GM21825 (cell line): ENCODE results near the gene ABCD1.

Source experiments
- ATAC-seq: cut with Tn5 transposase; IDR thresholded peaks from one replicate; pipeline ENCODE4 v1.9.1; 2021; ENCODE audit warnings: mild to moderate bottlenecking, moderate library complexity; ENCODE audit not compliant: unreplicated experiment

The ABCD1 gene

DNA sequence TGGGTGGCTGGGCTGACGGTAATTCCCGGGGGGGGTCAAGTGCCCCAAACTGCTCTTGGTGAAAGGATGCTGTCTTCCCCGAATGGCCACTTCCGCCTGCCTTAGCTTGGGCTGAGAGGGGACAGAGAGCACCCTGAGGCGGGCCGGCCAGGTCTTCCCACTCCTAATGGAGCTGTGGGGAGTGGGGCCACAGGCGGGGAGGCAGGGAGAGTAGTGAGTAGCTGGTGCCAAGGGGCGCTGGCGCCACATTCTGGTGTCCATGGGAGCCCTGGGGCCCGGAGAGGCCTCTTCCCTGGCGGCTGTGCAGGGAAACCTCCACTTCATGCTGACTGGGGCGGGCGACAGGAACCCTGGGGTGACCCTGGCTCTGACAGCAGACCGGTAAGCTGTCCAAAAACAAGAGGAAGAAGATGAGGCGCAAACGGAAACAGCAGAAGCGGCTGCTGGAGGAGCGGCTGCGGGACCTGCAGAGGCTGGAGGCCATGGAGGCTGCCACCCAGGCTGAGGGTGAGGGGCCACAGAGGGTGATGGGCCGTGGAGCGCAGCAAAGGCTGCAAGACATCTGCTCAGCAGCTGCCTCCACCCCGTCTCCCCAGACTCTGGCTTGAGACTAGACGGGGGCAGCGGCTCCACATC lies 58.8 kb downstream of the ABCD1 start:
- no peak for ATAC-seq

DNA sequence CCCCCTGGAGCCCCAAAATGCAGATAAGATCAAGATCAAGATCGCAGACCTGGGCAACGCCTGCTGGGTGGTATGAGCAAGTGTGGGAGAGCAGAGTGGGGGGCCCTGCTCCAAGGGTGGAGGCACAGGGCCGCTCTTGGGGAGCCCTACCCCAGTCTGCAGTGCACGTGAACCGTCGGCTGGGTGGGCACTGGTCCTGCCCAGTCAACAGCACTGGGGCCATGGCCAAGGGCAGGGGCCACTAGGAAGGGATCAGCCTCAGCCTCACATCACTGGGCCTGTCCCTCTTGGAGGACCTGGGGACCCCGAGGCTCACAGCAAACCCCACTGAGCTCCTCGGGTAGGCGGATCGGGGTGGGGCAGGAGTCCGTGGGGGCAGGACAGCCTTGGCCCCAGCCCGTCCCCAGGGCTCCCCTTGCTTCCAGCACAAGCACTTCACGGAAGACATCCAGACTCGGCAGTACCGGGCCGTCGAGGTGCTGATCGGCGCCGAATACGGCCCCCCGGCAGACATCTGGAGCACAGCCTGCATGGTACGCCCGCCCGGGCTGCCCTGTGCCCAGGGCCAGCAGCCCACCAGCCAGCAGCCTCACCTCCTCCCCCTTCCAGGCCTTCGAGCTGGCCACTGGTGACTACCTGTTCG lies 59.8 kb downstream of the ABCD1 start:
- no peak for ATAC-seq

DNA sequence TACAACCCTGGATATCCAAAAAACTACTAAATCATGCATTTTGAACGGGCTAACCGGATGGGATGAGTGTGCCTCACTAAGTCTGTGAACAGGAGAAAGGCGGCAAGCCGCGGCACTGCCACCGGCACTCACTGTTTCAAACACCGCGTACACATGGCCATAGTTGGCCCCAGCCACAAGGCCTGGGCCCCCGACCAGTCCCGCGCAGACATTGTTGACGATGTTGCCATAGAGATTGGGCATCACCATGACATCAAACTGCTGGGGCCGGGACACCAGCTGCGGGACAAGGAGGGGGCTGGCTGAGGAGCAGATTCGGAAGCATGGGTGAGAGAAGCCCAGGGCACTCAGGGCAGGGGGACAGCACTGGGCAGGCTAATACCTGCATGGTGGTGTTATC lies 62.0 kb downstream of the ABCD1 start:
- ATAC-seq: no peak

DNA sequence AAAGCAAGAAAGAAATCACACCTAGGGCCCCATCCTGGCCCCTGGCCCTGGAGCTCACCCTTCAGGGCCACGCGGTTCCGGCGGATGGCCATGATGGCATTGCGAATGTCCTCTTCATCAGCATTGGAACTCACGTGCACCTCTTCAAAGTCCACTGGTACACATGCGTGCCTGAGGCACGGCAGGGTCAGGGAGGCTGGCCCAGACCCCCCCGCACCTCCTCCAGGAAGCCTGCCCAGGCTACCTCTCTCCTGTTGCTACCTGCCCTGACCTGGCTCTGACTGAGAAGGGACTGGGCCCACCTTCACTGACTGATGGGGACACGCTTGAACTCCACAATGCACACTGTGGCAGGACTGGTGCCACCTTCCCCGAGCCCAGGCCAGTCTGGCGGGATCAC lies 65.0 kb downstream of the ABCD1 start:
- ATAC-seq: no peak

DNA sequence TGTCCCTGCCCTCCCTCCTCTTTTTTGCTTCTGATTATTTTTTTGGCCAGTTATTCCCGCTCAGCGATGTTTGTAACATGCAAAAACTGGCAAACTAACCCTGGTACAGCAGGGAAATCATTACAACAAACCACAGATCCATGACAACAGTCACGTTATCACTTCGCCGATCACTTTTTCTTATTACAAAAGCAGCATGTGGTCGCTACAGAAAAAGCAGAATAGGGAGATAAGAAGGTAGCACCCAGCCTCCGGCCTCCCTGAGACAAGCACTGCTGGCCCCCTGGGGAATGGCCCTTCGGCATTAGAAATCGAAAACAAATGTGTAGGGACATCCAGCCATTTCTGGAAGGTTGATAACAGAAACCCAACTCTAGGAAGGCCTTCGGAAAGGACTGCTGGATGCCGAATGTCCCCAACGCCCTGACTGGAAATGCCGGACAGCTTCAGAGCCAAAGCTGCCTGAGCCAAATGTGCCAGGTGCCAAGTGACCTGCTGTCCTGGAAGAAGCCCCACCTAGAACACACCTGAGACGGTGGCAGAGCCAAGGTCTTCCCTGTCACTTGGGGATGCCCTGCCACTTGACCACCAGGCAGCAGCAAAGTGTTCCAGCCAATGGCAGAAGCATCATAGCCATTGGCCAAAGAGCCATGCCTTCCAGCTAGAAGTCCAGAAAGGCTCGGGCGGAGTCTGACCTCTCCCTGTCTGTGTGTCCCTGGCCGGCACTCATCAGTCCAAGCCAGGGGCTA lies 66.6 kb downstream of the ABCD1 start:
- ATAC-seq: no peak

DNA sequence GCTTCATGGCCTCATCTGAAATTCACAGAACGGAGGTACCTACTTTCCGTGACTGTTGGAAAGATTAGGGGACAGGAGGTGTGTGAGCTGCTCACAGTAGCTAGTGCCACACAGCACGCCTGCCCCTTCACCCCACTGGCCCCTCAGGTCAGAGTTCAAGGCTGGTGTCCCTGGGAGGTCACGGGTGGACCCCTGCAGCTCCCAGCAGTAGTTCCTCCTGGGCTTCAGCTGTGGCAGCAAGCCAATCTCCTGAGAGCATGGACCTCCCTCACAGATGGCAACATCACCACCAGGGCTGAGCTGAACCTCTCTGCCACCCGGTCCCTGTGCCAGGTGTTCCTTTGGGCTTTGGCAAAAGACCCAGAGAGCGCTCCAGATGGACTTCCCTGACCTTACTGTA lies 67.7 kb downstream of the ABCD1 start:
- ATAC-seq: no peak

DNA sequence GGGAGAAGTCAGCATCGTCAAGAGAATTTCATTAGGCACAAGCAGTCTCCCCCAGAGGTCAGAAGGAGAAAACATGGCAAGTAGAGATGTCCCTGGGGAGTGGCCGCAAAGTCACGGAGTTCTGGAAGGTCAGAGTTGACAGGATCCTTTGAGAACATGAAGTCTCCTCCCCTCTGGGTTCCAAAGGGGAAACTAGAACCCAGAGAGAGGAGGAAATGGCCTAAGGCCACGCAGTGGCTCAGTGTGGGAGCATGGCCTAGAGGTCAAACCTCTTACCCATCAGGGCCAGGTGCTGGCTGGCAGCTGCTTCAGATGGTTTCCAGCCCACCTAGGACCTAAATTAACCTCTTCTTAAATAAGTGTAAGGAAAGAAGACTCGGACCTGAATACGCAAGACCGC lies 68.6 kb downstream of the ABCD1 start:
- no peak for ATAC-seq
